Left renal cortex interstitium (tissue), 4 donors: ENCODE results near the gene ASIC2. TPM values are rescaled to one million over a fixed set of nuclear protein-coding genes. Genes with fewer than 3 reads are reported as not detected.

Source experiments
- DNase-seq, 4 donors: peaks; one replicate each; pipeline ENCODE4 v3.0.0-alpha.2; 2013; ENCODE audit warnings: low read depth in 4 of 4, low spot score in 2 of 4, missing footprints in 1 of 4
- polyA plus RNA-seq, 4 donors: library from polyadenylated mRNA; unstranded; fragments of 120-200 nt; gene quantifications; one replicate each; pipeline ENCODE4 v1.2.1, GENCODE V29; 2013; ENCODE audit not compliant: insufficient read length in 4 of 4

The ASIC2 gene
- polyA plus RNA-seq, 4 donors = 3.4 to 5.1 (median 3.9) TPM

DNA sequence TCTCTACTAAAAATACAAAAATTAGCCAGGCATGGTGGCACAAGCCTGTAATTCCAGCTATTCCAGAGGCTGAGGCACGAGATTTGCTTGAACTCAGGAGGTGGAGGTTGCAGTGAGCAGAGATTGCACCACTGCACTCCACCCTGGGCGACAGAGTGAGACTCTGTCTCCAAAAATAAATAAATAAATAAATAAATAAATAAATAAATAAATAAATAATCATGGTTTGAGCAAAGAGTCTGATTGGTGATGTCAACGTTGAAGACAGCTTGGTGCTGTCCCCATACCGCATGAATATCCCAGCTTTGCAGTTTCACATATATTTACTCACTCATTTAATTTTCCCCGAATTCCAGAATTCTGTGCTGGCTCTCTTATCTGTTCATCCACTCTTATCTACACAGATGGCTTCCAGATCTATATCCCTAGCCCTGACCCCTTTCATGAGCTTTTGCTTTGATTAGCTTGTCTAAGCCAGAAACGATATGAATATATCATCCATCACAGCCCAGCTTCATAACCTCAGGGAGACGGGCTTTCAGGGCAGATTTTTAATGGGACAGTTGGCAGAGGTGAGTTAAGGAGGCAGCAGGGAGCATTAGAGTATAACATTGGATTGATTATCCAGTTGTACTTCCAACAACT is 210.4 kb downstream of the ASIC2 start:
- DNase-seq = no peak

DNA sequence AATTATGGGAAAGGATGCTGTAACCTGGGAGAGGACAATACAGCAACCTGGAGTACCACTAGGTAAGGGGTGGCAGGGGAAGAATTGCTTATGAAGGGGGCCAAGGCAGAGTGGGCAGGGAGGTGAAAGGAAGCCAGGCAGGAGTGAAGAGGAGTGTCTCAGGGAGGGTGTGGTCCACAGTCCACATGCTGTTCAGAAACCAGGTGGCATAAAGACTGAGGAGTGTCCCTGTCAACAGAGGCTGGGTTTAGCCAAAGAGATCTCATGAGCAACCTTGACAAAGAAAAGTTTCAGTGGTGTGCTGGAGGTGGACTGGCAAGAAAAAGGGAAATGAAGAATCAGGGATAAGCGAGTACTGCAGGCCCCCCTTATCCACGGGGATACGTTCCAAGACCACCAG is 213.0 kb downstream of the ASIC2 start:
- no peak for DNase-seq

DNA sequence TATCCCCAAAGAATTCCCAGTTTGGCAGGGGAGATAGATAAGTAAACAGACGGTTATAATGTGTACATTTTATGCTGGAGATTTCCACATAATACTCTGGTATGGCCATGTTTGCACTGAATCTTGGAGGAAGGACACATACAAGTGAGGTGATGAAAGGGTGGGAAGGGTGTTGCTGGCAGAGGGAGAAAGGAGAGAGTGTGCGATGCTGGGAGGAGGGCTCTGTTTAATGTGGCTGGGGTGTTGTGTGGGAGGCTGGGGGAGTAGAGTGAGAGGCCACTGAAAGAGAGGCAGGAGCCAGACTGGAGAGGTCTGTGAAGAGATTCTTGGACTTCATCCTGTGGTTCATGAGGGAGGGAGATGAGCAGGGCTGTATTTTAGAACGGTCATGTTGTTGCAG is 213.9 kb downstream of the ASIC2 start:
- DNase-seq = no peak

GRCh38 chr17:33076979-33077378 is 216.1 kb downstream of the ASIC2 start:
- no peak for DNase-seq

DNA sequence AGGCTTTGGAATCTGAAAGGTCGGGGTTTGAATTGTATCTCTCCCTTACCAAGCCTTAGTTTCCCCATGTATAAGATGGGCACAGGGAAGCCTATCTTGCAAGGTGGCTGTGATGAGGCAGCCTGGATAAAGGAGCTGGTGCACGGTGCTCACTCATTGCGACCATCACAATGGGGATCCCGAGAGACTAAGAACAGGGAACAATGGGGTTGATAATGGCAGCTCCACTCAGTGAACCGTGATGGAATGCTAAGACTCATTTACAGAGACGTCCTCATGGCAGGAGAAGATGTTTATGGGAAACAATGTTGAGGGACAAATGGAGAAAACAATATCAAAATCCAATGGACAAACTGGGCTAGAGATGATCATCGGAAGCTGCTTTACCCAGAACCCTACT is 219.7 kb downstream of the ASIC2 start:
- DNase-seq = no peak

DNA sequence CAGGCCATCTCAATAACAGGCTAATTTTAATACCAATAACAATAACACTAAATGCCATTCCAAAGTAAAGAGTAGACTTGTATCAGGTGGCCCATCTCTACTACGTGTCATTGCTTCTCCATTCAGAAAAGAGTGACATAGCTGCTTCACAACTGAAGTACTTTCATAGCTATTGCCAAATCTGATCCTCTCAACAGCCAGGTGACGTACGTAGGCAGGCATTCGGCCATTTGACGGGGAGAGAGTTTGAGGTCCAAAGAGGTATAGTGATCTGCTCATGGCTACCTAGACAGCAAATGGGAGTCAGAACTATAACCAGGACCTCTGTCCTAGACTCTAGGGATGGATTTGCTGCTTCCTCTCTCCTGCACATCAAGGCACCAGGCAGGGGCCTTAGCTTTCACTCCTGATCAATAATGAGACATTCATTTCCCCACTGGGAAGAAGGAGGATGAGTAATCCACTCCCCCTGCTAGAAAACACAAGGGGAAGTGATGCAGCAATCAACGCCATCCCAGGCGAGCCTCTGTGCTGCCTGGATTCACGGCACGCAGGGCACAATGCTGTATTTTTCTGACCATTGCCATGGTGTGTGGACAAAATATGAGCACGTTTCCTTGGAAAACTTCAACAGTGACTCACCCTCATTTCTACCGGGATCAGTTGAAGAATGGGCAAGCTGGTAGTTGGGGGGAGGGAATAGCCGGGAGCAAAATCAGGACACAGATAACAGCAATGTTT is 220.5 kb downstream of the ASIC2 start:
- DNase-seq = no peak

GRCh38 chr17:33071656-33072055 is 221.4 kb downstream of the ASIC2 start:
- DNase-seq = no peak

- DNase-seq = no peak
Observed at GRCh38 chr17:33057564-33057963, 235.5 kb downstream of the ASIC2 start.

- no peak for DNase-seq
Observed at GRCh38 chr17:33056399-33057146, 236.5 kb downstream of the ASIC2 start.

- no peak for DNase-seq
Observed at GRCh38 chr17:33055746-33056145, 237.3 kb downstream of the ASIC2 start.

DNA sequence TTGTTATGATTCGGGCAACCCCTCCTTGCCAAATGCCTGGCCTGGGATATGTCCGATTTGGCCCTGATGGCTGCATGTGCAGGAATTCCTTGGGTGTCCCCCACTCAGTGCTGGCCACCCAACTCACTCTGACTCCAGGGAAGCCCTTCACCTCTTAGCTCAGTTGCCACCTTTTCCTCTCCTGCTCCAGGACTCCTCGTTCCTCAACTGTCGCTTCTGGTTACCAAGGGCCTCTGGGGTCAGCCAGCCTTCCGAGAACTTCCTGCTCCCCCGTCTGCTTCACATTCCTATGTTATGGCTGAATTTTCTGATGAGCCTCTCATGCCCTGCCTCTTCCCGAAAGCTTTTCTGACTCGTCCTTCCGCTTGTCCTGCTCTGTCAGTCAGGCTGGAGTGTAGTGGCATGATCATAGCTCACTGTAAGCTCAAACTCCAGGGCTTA is 237.9 kb downstream of the ASIC2 start:
- no peak for DNase-seq

- no peak for DNase-seq
Observed at GRCh38 chr17:33054412-33054811, 238.7 kb downstream of the ASIC2 start.

DNA sequence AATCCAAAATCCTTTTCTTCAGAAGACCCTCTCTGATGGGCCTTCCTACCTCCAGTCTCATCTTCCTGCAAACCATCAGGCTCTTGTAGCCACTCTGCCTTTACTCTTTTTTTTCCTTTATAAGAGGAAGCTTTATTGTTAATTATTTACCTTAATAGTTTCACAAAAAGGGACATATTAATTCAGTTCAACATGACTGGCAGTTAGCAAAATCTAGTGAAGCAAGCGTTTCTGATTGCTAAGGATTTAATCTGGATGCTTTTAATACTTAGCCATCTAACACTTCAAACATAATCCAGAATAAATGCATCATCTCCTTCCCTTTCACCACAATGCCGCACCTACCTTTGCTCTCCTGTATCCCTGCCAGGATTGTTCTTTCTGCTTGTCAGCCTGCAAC is 239.4 kb downstream of the ASIC2 start:
- no peak for DNase-seq

GRCh38 chr17:33052856-33053255 is 240.2 kb downstream of the ASIC2 start:
- no peak for DNase-seq

DNA sequence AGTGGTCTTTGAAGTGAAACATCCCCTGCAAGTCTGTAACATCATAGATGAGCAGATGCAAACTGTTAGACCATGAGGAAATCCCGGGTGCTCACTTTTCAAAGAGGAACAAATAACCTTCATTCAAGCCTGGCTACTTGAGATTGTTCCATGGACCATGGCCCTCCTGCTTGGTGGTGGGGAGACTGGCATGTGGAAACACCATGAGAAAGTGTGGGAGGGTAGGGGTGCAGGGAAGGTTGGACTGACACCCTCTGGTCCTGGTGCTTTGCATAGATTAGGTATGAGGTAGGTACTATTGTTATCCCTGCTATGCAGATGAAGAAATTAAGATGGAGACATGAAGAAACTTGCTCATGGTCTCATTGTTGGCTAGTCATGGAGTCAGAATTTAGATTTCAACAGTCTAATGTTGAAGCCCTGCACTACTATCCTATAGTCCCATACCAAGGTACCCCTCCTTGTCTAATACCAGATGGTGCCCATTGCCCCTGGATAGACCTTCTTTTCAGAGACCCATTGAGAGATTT is 242.4 kb downstream of the ASIC2 start:
- DNase-seq = no peak

- no peak for DNase-seq
Observed at GRCh38 chr17:33049781-33050414, 243.2 kb downstream of the ASIC2 start.

DNA sequence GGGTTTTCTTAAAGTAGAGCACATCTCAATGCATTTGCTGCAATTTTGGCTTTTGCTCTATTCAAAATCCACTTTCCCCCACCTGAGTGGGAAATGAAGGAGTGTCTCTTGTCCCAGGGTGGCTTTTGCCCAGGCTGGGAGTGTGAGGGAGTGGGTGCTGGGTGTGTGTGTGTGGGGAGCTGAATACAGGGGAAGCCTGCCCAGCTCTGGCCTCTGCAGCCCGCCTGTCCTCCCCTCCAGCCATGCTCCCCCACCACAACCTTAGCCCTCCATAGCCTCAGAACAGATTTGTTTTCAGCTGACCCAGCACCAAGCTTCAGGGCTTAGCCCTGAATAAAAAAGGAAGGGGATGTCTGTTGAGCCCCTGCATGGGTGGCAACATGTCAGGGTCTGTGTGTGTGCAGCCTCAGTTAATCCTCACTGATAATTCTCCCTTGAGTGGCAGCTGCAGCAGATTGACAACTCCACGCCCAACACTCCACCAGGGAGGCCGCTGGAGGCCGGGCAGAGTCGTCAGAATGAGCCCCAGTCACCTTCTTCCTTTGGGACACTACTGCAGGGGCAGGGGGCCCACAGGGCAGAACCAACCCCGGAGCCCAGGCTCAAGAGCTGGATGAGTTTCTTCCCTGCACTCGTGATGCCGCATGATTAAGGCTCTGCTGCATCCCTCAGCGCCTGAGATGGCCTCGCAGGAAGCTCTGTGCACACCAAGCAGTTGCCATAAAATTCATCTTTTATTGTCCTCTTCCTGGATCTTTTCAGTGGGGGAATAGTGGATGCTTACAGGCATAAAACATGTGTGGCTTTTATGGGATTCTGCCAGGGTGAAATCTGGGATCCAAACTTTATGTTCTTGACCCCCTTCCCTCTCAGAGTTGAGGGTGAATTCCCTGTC is 246.5 kb downstream of the ASIC2 start:
- DNase-seq = no peak

DNA sequence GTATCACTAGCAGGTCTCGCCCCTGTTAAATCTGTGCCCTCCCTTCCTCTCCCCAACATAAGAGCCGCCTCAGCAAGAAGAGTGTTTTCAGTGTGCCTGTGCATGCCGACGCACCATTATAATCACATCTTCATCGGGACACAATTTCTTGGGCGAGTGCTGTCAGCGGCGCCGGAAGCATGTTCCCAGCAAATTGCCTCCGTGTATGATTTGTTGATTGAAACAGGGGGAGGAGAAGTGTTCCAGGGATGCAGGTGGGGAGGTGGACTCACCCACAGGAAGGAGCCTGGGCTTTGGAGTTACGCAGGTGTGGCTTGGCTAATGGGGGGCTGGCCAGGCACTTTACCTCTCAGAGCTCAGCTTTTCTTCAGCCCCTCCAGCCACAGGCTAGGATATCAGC is 247.9 kb downstream of the ASIC2 start:
- DNase-seq = no peak

DNA sequence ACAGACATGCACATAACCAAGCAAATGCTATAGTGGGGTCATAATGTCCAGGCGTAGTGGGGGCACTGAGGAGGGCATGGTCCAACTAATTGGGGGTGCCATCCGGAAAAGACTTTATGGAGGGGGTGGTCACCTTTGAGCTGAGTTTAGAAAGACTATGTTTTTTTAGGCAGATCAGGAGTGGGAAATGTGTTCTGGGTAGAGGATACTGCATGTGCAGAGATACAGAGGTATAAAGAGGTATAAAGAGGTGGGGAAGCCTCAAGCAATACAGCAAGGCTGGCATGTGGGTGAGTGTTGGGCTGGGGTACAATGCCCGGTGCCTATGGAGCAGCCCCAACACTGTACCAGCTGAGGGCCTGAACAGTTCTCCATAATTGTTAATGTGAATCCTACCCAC is 248.3 kb downstream of the ASIC2 start:
- DNase-seq = no peak

- no peak for DNase-seq
Observed at GRCh38 chr17:33040461-33040860, 252.6 kb downstream of the ASIC2 start.
